Measurements from ENCODE around the gene METTL8.
"Not testable (repeated sequence)": the region's sequence is repeated elsewhere in the genome, so short reads cannot be mapped to it uniquely, and the experiment has no call there.

The METTL8 gene

DNA sequence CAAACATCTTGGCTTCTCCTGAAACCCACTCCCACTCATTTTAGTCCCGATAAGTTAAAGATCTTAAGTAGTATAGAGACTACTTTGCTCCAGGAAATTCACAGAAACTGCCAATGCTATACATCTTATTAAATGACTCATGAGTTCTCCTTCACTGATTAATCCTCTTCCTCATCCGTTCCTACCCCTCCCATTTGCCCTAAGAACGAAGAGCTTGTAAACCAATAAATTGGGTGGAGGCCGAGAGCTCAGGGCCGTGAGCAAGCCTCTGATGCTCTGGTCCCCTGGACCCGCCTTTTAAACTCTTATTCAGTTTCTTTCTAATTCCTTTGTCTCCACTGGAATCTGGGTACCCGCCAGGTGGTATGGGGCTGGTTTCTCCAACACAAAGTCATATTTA is 68.6 kb downstream of the METTL8 start:
- Histone ChIP-seq H3K27me3 (ENCODE audit: insufficient read depth, insufficient read length) (no peaks in the 10 kb centered on the region), H3K9me3 (ENCODE audit: insufficient read depth, low read length) (peaks cover 10% of the 10 kb centered on the region; the same call in 1 of the 2 replicates), H3K4me1 (ENCODE audit: insufficient read depth, insufficient read length) (no peaks in the 10 kb centered on the region), H3K9ac (ENCODE audit: insufficient read length, low read depth) (no peak overlapping the region), H3K36me3 (ENCODE audit: insufficient read depth, insufficient read length, low read length) (peaks cover 3% of the 10 kb centered on the region), H3K4me3 (ENCODE audit: insufficient read length, low read depth) (no peak overlapping the region)
- DNase-seq (ENCODE audit: low read depth, low spot score): no peak
- TF ChIP-seq SUZ12 (IDR thresholded peaks at IDR 0.05; ENCODE audit: extremely low read depth, insufficient read depth, insufficient read length) (no peak), ZNF274 (IDR thresholded peaks at IDR 0.05; ENCODE audit: low read depth, low read length) (no peak), YY1 (IDR thresholded peaks at IDR 0.05; ENCODE audit: insufficient read depth, insufficient read length) (no peak)

DNA sequence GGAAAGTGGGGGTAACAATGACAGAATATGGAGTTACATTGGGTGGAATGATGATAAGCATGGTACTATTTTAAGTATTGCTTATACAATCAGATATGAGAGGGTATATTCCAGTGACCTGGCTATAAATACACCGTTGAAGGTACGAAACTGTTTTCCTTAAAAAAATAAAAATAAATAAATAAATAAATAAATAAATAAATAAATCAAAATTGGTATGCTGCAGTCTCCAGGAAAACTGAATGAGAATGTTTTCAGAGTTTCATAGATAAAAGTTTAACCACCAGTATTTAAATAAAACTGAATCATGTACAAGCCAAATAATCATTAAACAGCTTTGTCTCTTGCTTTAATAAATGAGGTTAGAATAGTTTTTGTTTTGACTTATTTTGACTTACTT is 71.4 kb downstream of the METTL8 start:
- DNase-seq (ENCODE audit: low read depth, low spot score): no peak
- no peak overlapping the region for H3K4me3 ChIP-seq (ENCODE audit: insufficient read length, low read depth)
- peaks cover 5% of the 10 kb centered on the region for H3K36me3 ChIP-seq (ENCODE audit: insufficient read depth, insufficient read length, low read length)
- no peaks in the 10 kb centered on the region for H3K27me3 ChIP-seq (ENCODE audit: insufficient read depth, insufficient read length)
- TF ChIP-seq YY1 (IDR thresholded peaks at IDR 0.05; ENCODE audit: insufficient read depth, insufficient read length) (no peak), ZNF274 (IDR thresholded peaks at IDR 0.05; ENCODE audit: low read depth, low read length) (no peak), SUZ12 (IDR thresholded peaks at IDR 0.05; ENCODE audit: extremely low read depth, insufficient read depth, insufficient read length) (no peak)
- H3K9me3 ChIP-seq (ENCODE audit: insufficient read depth, low read length): peaks cover 22% of the 10 kb centered on the region
- no peaks in the 10 kb centered on the region for H3K4me1 ChIP-seq (ENCODE audit: insufficient read depth, insufficient read length)
- H3K9ac ChIP-seq (ENCODE audit: insufficient read length, low read depth): no peak overlapping the region

DNA sequence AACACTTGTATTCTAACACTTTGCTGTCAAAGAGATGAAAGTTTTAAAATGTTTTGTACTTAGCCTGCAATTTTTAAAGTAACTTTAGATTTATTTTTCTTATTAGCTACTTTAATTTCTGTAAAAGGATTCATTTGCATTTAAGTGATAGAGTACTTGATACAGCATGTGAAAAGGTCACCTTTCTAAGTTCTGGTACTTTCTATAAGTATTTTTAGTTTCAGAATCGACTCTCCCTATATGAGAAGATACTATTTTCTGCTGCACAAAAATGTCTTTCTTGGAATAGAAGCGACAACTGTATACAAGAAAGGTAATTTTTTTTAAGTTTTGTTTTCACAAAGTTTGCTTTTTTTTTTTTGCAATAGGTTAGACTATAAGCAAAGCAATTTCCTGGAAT is 72.9 kb downstream of the METTL8 start:
- no peaks in the 10 kb centered on the region for H3K4me1 ChIP-seq (ENCODE audit: insufficient read depth, insufficient read length)
- H3K9me3 ChIP-seq (ENCODE audit: insufficient read depth, low read length): peaks cover 27% of the 10 kb centered on the region
- TF ChIP-seq YY1 (IDR thresholded peaks at IDR 0.05; ENCODE audit: insufficient read depth, insufficient read length) (no peak), ZNF274 (IDR thresholded peaks at IDR 0.05; ENCODE audit: low read depth, low read length) (no peak), SUZ12 (IDR thresholded peaks at IDR 0.05; ENCODE audit: extremely low read depth, insufficient read depth, insufficient read length) (no peak)
- no peak for DNase-seq (ENCODE audit: low read depth, low spot score)
- no peak overlapping the region for H3K4me3 ChIP-seq (ENCODE audit: insufficient read length, low read depth)
- H3K9ac ChIP-seq (ENCODE audit: insufficient read length, low read depth): no peak overlapping the region
- H3K36me3 ChIP-seq (ENCODE audit: insufficient read depth, insufficient read length, low read length): peaks cover 5% of the 10 kb centered on the region
- no peaks in the 10 kb centered on the region for H3K27me3 ChIP-seq (ENCODE audit: insufficient read depth, insufficient read length)

DNA sequence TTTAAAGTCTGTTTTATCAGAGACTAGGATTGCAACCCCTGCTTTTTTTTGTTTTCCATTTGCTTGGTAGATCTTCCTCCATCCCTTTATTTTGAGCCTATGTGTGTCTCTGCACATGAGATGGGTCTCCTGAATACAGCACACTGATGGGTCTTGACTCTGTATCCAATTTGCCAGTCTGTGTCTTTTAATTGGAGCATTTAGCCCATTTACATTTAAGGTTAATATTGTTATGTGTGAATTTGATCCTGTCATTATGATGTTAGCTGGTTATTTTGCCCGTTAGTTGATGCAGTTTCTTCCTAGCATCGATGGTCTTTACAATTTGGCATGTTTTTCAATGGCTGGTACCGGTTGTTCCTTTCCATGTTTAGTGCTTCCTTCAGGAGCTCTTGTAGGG is 80.0 kb downstream of the METTL8 start:
- H3K36me3 ChIP-seq (ENCODE audit: insufficient read depth, insufficient read length, low read length); H3K9ac ChIP-seq (ENCODE audit: insufficient read length, low read depth); H3K27me3 ChIP-seq (ENCODE audit: insufficient read depth, insufficient read length); H3K4me3 ChIP-seq (ENCODE audit: insufficient read length, low read depth); H3K4me1 ChIP-seq (ENCODE audit: insufficient read depth, insufficient read length); DNase-seq (ENCODE audit: low read depth, low spot score): not testable (repeated sequence)
- peaks cover 27% of the 10 kb centered on the region for H3K9me3 ChIP-seq (ENCODE audit: insufficient read depth, low read length)

DNA sequence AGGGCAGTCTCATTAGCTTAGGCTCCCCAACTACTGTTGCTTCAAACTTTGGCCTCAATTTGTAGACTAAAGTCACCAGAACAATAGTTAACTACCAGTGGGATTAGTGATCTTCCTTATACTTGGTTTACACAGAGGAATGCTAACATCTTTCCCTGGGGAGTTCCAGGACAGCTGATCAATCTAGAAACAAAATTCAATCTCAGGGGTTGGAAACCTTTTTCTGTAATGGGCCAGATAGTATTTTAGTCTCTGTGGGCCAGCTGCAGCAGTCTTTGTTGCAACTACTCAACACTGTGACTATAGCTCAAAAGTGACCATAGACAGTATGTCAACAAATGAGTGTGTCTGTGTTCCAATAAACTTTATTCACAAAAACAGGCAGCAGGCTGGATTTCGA is 85.7 kb downstream of the METTL8 start:
- DNase-seq (ENCODE audit: low read depth, low spot score): no peak
- TF ChIP-seq SUZ12 (IDR thresholded peaks at IDR 0.05; ENCODE audit: extremely low read depth, insufficient read depth, insufficient read length) (no peak), YY1 (IDR thresholded peaks at IDR 0.05; ENCODE audit: insufficient read depth, insufficient read length) (no peak), ZNF274 (IDR thresholded peaks at IDR 0.05; ENCODE audit: low read depth, low read length) (no peak)
- Histone ChIP-seq H3K36me3 (ENCODE audit: insufficient read depth, insufficient read length, low read length) (no peaks in the 10 kb centered on the region), H3K4me1 (ENCODE audit: insufficient read depth, insufficient read length) (no peaks in the 10 kb centered on the region), H3K4me3 (ENCODE audit: insufficient read length, low read depth) (no peak overlapping the region), H3K9ac (ENCODE audit: insufficient read length, low read depth) (no peak overlapping the region), H3K9me3 (ENCODE audit: insufficient read depth, low read length) (no peaks in the 10 kb centered on the region), H3K27me3 (ENCODE audit: insufficient read depth, insufficient read length) (no peaks in the 10 kb centered on the region)

DNA sequence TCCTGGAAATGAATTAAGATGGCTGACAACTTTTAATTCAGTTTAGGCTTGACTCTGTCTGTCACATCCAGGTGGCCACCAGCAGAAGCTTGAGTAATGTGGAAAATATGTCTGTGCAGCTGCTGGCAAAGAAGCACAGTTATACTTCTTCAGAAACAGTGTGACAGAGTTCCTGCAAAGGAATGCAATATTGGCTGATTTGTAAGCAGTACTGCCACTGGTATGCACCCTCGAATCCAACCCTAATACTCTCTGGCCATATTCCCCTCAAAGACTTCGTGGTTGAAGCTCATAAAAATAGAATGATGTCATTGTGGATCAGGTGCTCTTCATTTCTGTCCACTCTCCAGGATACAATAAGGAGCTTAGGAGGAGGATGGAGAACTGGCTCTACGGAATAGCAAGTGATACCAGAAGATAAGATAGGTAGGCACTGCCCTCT is 86.2 kb downstream of the METTL8 start:
- Histone ChIP-seq H3K36me3 (ENCODE audit: insufficient read depth, insufficient read length, low read length) (no peaks in the 10 kb centered on the region), H3K4me1 (ENCODE audit: insufficient read depth, insufficient read length) (no peaks in the 10 kb centered on the region), H3K27me3 (ENCODE audit: insufficient read depth, insufficient read length) (no peaks in the 10 kb centered on the region), H3K4me3 (ENCODE audit: insufficient read length, low read depth) (no peak overlapping the region), H3K9ac (ENCODE audit: insufficient read length, low read depth) (no peak overlapping the region), H3K9me3 (ENCODE audit: insufficient read depth, low read length) (no peaks in the 10 kb centered on the region)
- DNase-seq (ENCODE audit: low read depth, low spot score): no peak
- TF ChIP-seq SUZ12 (IDR thresholded peaks at IDR 0.05; ENCODE audit: extremely low read depth, insufficient read depth, insufficient read length): no peak
- TF ChIP-seq YY1 (IDR thresholded peaks at IDR 0.05; ENCODE audit: insufficient read depth, insufficient read length): no peak
- TF ChIP-seq ZNF274 (IDR thresholded peaks at IDR 0.05; ENCODE audit: low read depth, low read length): no peak

DNA sequence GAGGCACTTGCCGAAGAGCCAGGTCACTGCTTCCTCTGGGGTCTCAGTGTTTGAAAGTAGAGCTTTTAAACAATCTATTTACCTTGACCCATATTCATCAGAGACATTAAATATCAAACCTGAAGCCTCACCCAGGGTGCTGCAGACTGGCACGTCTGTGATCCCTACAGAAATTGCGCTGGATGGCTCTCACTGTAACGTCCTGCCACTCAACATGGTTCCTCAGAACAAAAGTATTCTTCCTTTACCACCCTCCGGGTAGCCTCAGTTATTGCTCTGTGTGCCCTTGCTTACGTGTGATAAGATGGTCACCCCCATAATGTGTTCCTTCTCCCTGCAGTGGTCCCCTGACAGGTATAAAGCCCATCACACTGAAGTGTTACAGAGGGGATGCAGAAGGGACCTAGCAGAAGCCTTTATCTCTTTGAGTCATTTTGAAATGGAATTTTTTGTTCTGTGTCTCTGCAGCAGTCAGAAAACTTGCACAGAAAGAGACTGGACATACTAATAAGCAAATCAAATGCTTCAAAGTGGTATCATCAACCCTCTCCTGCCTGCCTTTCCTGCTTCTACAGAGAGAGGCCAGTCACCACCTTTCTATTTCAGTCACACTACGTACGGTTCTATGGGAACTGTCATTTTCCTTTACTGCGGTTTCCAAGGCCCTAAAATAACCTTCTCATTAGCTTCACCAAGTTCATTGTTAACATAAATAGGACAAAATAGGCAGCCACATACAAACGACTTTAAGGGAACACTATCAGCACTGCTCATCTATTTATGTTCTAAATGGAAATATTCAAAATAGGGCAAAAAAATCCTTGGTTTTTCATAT is 86.8 kb downstream of the METTL8 start:
- Histone ChIP-seq H3K9ac (ENCODE audit: insufficient read length, low read depth) (no peak overlapping the region), H3K4me1 (ENCODE audit: insufficient read depth, insufficient read length) (no peaks in the 10 kb centered on the region), H3K36me3 (ENCODE audit: insufficient read depth, insufficient read length, low read length) (no peaks in the 10 kb centered on the region), H3K4me3 (ENCODE audit: insufficient read length, low read depth) (no peak overlapping the region), H3K9me3 (ENCODE audit: insufficient read depth, low read length) (no peaks in the 10 kb centered on the region), H3K27me3 (ENCODE audit: insufficient read depth, insufficient read length) (no peaks in the 10 kb centered on the region)
- TF ChIP-seq YY1 (IDR thresholded peaks at IDR 0.05; ENCODE audit: insufficient read depth, insufficient read length) (no peak), ZNF274 (IDR thresholded peaks at IDR 0.05; ENCODE audit: low read depth, low read length) (no peak), SUZ12 (IDR thresholded peaks at IDR 0.05; ENCODE audit: extremely low read depth, insufficient read depth, insufficient read length) (no peak)
- no peak for DNase-seq (ENCODE audit: low read depth, low spot score)

All from NT2/D1 (cell line).